Hypothalamus (tissue), 51 donors: ENCODE measurements around the gene PLEKHA5.
"Not testable (repeated sequence)": the region's sequence is repeated elsewhere in the genome, so short reads cannot be mapped to it uniquely, and the experiment has no call there.

Source experiments
- DNase-seq, 51 donors: peaks; one replicate each; lab custom pipeline; 2025; lab: John Stamatoyannopoulos, UW

Gene PLEKHA5

DNA sequence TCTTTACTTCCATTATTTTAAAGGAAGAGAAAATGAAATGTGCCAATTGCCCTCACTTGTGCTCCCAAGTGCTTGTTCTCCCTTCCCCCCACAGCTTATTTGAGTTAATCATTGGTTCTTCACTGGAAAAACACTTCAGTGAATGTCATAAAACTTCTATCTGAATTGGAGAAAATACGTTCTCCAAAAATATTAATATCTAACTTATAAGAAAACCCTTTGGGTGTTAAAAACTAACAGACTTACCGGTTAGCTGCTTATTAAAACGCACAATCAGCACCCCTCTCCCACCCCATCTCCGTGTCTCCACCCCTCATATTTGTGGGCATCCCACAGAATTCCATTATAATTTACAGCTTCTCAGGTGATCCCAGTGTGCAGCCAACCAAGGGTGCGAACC, 31.7 kb downstream of the PLEKHA5 start:
- DNase-seq: no peak

DNA sequence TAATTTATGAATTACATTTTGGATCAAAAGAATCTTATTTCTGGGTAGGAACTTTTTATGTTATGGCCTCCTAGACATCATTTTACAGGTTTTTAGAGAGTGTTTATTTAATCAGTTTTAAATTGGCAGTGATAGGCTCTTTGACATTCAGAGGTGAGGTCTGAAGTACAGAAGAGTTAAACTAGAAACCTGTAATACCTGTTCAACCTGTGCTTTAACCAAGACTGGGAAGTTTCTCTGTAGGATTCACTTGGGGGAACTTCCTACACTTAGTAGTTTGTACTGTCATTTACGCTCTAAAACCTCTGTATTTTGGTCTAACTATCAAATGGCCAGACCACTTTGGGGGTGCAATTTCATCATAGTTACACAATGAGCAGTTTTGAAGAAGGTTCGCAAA, 35.9 kb downstream of the PLEKHA5 start:
- DNase-seq: no peak

DNA sequence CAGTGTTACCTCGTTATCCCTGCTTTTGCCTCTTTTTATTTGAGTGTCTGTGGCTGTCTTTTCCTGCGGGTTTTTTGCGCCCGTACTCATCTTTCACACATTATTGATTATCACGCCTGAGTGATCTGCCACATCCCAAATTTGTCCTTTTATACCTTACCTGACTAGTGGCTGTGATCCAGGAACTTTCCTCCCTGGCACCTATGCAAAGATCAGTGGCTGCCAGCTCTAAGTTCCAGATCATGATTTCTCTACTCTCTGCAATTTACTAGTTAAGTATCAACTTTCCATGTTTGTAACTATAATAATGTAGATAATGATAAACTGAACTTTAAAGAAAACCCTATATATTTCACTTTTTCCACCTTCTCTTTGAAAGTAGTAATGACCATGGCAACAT, 36.9 kb downstream of the PLEKHA5 start:
- no peak for DNase-seq

DNA sequence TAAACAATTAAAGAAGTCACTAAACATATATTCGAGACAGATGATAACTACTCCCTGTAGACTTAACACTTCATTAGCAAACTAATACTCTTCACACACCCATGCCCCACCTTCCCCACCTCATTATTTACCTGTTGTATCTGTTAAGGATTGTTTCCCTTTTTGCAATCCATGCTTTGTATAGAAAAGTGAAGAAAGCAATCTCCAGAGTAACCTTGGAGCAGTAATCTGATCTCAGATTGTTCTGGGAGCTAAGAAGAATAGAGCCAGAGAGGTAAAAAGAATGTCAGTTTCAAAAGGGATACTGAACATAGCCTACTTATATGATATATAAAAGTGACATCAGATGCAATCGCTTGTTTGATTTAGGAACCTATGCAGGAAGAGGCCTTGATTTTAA, 37.4 kb downstream of the PLEKHA5 start:
- DNase-seq: no peak

DNA sequence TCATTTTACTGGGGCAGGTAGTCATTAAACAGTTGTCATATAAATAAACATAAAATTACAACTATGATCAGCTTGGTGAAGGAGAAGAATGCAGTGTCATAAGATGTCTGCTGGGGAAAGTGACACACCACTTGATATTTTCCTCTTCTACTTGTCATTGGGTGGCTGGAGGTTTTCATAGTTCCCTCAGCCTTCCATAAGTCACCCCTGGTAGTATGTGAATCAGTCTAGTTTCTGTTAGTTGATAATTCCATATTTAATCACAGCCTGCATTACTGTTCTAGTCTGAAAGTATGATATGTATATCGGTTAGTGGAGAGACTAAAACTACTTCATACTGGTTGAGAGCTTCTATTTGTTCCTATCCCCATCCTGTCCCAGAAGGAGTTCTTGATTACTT, 38.2 kb downstream of the PLEKHA5 start:
- DNase-seq: no peak

DNA sequence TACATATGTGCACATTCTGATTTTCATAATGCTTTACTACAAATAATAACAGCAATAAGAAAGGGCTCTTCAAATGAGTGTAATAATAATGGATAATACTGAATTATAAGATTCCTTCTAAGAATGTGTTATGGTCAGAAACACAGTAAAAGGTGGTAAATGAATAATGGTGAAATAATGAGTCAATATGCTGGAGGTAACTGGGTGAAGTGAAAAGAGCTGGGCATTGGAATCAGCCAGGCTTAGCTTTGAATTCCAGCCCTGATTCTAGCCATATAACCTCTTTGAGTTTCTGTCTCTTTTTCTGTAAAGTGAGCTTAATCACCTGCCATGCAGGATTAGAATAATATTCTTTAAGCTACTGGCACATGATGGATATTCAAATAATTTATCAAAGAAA, 39.1 kb downstream of the PLEKHA5 start:
- no peak for DNase-seq

DNA sequence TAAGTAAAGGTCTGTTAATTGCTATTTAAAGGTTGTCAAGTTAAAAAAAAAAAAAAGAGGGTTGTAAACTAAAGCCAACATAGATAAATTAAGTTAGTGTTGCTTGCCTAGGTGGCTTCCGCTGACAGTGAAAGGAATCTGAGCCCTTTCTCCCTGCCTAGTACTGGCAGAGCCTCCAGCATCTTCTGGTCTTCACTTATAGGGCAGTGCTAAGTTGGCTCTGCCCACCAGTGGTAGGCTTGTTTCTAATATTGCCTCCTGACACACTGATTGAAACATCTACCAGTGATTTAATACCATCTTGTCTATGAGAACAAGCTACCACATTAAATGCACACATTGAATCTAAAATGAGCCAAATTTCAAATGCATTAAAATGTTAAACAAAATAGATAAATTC, 39.7 kb downstream of the PLEKHA5 start:
- DNase-seq: no peak

DNA sequence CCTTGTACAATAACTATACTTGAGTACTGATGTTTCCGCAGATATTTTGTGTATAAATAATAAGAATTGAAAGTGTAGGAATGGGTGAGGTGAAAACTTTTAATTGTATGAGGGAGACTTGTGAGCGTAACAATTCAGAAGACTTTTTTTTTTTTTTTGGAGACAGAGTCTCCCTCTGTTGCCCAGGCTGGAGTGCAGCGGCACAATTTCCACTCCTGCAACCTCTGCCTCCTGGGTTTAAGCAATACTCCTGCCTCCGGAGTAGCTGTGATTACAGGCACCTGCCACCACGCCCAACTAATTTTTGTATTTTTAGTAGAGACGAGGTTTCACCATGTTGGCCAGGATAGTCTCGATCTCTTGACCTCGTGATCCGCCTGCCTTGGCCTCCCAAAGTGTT, 40.8 kb downstream of the PLEKHA5 start:
- not testable (repeated sequence) for DNase-seq

DNA sequence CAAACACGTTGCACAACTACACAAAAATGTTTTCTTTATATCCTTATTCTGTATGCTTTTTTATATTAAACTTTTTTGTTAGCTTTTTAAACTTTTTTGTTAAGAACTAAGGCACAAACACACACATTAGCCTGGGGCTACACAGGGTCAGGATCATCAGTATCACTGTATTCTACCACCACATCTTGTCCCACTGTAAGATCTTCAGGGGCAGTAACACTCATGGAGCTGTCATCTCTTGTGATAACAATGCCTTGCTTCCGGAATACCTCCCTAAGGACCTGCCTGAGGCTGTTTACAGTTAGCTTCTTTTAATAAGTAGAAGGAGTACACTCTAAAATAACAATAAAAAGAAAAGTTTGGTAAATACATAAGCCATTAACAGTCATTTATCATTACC, 42.2 kb downstream of the PLEKHA5 start:
- no peak for DNase-seq

DNA sequence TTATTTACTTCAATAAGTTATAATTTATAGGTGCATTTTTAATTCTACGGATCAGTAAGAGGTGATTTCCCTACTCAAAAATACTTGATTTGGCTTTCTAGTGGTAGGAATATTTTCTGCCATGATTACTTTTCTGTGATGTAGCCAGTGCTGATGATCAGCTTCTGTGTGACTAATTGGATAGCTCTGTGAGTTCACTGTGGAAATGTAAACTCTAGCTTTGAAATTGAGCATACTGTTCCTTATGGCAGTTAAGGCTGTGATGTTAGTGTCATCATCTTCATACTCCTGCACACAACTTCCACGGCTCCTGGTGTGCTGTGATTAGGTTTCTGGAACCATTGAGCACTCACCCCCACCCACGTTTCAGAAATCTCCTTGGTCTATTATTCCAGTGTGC, 48.2 kb downstream of the PLEKHA5 start:
- DNase-seq: peak in 1 of 51 donors; percentile 10

DNA sequence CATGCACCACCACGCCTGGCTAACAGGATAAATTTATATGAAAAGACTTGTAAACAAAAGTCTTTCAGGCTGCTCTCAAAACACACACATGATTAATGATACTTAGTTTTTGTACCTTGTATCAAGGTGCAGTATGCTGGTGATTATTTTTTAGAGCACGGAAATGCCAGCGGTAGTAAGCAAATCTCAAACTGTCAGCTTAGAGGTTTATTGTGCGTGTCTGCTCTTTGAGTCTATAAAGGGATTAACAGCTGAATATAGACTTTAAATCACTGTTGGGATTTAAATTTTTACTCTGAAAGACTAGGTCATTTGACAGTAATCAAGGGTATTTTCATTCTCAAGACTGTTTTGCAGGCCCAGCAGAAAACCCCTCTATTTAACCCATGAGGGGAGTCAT, 50.5 kb downstream of the PLEKHA5 start:
- no peak for DNase-seq

DNA sequence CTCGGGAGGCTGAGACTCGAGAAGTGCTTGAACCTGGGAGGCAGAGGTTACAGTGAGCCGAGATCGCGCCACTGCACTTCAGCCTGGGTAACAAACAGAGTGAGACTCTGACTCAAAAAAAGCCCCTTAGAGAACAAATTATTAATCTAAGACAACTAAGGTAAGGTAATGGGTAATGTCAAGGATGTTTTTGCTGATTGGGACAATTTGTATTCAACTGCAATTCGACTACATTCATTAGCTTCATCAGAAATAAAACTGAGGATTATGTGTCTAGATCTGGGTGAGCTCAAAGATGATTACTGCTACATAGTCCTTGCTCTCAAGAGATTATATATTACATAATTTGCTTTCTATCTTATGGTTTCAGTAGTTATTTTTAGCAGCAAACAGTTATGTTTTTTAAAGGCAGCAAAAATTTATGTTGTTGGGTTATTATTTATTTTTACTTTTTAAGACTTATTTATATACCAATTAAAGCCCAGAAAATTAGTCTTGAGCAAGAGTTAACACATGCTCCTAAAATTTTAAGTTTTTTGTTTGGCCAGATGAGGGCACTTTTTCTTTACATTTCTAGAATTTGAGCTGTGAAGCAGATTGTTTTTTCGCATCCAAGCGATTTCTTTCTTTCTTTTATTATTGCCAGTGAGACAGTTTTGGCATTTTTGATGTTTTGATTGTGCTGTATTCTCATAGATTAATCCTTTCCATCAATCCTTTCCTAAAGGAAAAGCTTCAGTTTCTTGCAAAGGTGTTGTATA, 52.3 kb downstream of the PLEKHA5 start:
- DNase-seq: peak in 1 of 51 donors; percentile 11

DNA sequence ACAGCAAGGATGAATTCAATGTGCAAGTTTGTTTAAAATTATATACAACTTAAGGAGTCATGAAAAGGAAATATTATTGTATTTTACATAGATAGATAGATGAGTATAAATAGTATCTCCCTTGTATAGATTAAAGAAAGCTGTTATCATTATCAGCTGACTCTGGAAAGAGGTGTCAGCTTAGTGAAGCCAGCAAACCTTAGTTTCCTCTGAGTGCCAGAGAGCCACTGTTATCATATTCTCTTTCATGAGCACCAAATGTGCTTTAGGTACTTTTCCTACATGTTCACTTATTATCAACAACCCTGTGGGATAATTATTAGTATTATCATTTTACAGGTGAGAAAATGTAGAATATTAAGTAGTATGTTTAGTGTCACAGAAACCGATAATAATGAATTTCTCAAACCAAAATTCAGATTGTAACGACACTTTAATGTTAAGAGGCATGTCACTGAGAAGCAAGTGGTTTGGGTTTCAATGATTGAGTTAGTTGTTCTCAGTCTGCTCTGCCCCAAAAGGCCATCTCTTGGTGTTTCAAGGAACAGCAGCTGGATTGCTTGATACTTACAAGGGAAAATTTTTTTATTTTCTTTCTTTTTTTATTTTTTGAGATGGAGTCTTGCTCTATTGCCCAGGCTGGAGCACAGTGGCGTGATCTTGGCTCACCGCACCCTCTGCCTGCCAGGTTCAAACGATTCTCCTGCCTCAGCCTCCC, 53.7 kb downstream of the PLEKHA5 start:
- no peak for DNase-seq

DNA sequence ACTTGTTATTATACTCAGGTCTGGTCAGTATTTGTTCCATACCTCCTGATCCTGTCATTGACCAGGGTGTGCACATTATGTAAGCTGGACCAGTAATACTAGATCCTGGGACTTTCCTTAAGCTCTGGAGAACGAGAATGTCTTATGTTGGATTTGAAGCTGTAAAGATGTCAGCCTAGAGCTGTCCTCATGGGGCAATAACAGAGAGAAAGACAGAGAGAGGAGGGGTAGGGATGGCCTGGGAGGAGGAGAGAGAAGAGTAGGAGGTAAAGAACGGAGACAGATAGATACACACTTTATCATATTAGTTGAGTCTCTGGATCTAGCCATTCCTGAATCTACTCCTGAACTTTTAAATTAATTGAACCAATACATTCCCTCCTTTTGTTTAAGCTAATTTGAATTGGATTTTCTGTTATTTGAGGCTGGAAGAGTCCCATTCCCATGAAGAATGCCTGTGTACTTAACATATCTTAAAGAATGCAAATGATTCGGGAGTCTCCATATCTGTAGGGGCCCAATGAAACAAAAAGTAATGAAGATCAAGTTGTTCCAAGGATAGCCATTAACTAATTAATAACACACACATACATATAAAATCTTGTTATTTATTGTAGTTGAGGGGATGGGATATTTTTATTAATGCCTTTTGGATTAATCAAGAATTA, 55.9 kb downstream of the PLEKHA5 start:
- no peak for DNase-seq

DNA sequence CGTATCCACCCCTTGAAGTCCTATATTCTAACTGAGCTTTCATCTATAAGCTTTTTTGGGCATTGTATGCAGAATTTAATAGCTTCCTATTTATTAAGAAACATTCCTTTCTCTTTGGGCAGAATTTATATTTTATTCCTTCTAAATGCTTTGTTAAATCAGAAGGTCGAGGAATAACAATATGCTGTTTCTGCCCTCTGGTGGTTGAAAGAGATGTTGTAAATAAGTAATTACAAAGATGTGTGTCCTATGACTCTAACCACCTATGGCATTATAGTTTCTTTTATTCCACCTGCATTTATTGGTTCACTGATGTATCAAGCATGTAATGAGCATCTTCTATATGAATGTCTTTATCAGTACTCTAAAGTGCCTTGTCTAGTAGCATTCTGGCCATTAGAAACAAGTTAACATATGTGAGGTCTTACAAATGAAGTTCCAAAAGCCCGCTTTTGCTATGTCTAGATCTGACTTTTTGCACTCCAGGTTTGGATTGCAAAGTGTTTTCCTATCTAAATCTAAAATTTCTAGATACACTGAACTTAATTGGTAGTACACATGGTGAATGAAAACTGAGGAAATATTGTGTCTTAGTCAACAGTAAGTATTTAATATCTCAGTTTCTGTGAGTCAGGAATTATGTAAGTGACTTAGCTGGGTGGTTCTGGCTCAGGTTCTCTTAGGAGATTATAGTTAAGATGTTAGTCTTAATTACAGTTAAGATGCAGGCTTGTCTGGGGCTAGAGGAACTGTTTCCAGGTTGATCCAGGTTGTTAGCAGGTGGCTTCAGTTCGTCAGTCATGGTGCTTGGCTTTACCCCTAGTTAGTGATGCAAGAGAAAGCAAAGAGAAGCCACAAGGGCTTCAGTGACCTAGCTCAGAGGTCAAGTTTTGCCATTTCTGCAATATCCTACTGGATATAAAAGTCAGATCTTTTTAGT, 57.5 kb downstream of the PLEKHA5 start:
- DNase-seq: peak in 1 of 51 donors; percentile 71

DNA sequence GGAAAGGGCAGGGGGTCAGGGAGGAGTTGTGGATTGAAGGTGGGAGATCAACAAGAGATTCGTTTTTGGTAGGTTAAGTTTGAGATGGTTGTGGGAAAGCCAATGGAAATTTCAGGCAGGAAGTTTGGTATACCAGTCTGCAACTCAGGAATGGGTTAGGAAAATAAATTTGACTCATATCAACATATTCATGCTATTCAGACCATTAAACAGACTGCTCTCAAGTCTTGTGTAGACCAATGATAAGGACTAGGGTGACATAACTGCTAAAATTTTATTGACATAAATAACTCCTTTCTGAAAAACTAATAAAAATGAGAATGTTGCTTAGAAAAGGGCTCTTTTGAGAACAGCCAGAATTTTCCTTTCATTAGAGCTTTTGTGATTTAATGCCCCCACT, 60.0 kb downstream of the PLEKHA5 start:
- no peak for DNase-seq

DNA sequence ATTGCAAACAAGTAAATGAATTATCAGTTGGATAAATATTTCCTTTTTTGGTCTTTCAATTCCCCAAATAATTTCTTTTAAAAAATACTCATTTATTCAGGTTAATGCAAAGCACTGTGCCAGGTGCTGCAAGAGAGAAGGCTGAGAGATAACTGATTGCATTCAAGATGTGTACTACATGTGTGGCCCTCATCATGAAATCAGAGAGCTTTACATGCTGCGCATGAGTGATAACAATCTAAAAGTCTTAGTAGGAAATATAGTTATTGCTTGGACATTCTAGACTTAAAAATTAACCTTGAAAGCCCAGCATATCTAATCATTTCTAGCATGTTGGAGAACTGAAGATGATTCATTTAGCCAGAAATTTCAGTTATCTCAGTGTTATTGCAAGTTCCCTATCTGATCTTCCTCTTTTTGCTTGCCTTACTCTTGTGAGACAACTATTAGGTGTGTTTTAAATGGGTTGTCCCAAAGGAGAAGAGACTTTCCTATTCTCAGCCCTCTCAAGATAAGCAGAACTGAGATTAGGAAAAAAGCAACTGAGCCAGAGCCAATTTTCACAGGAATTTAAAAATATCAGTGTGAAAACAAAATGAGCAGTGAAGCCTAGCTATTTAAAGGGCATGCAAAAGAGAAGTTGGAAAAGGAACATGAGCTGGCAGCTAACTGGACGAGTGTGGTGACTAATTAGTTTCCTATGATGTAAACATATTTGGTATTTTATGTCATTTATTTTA, 60.9 kb downstream of the PLEKHA5 start:
- peak in 1 of 51 donors; percentile 14 for DNase-seq

DNA sequence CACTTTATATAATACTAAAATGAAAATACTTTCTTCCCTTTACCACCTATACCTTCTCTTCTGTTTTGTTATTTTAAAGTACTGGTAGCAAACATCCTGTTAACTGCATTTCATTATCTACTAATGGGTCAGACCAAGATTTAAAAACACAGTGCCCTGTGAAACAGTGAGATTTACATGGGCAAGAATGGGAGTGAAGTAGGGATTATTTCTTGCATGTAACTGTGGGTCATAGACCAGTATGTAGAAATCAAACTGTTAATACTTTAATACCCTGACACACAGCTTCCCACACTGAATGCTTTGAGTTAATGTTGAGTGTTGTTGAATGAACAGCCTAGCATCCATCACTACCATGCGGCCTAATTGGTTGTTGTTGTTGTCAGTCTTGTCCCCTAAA, 61.6 kb downstream of the PLEKHA5 start:
- no peak for DNase-seq

DNA sequence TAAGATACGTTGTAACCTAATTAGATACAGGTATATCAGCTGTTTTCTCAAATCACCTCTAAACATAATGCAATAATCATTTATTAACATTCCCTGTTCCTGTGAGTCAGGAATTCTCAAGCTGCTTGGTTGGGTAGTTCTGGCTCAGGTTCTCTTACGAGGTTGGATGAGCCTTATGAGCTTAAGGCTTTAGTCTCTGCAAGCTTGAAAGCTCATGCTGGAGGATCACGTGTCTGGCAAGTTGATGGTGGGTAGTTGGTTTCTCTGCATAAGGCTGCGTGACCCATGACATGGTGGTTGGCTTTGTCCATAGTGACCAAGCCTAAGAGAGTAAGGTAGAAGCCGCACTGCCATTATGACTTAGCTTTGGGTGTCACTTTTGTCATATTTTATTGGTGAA, 62.0 kb downstream of the PLEKHA5 start:
- no peak for DNase-seq

DNA sequence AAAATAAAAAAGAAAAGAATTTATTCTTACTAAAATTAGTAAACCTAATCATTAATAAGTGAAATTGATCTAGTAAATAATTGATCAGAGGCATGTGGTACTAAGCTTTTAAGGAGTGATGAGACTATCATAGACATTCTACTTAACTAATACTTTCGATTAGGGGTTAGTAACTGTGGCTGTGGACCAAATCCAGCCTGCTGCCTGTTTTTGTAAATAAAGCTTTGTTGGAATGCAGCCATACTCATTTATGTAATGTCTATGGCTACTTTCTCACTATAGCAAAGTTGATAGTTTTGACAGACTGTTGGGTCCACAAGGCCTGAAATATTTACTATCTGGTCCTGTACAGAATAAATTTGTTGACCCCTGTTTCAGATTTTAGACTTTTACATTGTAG, 63.2 kb downstream of the PLEKHA5 start:
- no peak for DNase-seq
